Measurements from ENCODE around the gene FADS3. TPM values are rescaled to one million over a fixed set of nuclear protein-coding genes. Genes with fewer than 3 reads are reported as not detected.

The FADS3 gene
- total RNA-seq, 2 experiments from 2014 or later = 6.9 TPM

DNA sequence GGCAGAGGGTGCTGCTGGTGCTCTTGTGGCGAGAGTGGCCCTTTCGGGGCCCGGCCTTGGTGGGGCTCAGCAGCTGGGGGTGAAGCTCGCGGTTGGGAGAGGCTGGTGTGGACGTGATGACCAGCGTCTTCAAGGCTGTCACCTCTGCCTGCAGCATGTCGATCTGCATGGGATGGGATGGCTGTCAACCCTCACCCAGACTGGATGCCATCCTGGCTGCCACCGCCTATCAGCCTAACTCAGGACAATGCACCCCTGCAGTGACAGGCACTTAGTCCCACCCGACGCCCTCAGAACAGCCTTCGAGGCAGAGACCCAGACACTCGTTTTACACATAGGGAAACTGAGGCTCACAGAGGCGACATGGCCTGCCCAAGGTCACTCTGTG lies 15.2 kb upstream of the FADS3 start:
- Mint-ChIP-seq H3K9me3 (no peaks in the 10 kb centered on the region), H3K27ac (no peak overlapping the region), H3K27me3 (peaks cover 5% of the 10 kb centered on the region), H3K4me3 (no peak overlapping the region), H3K36me3 (ENCODE audit: low read depth) (no peaks in the 10 kb centered on the region), H3K4me1 (ENCODE audit: low read depth) (no peaks in the 10 kb centered on the region)
- Histone ChIP-seq H3K4me3 (ENCODE audit: low read length) (no peak overlapping the region), H3K9me3 (ENCODE audit: control insufficient read depth in 1 of 2, insufficient read depth in 1 of 2, low read length in 2 of 2) (no peaks in the 10 kb centered on the region), H3K4me1 (ENCODE audit: insufficient read depth, low read length) (peaks cover 3% of the 10 kb centered on the region), H3K27ac (ENCODE audit: low read depth in 1 of 2, low read length in 2 of 2) (no peak overlapping the region), H3K36me3 (ENCODE audit: insufficient read depth, low read length) (no peaks in the 10 kb centered on the region), H3K27me3 (ENCODE audit: control insufficient read depth in 1 of 2, insufficient read depth in 2 of 2, low read length in 2 of 2) (no peaks in the 10 kb centered on the region)
- TF ChIP-seq, protein P1, sequence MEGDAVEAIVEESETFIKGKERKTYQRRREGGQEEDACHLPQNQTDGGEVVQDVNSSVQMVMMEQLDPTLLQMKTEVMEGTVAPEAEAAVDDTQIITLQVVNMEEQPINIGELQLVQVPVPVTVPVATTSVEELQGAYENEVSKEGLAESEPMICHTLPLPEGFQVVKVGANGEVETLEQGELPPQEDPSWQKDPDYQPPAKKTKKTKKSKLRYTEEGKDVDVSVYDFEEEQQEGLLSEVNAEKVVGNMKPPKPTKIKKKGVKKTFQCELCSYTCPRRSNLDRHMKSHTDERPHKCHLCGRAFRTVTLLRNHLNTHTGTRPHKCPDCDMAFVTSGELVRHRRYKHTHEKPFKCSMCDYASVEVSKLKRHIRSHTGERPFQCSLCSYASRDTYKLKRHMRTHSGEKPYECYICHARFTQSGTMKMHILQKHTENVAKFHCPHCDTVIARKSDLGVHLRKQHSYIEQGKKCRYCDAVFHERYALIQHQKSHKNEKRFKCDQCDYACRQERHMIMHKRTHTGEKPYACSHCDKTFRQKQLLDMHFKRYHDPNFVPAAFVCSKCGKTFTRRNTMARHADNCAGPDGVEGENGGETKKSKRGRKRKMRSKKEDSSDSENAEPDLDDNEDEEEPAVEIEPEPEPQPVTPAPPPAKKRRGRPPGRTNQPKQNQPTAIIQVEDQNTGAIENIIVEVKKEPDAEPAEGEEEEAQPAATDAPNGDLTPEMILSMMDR (IDR thresholded peaks at IDR 0.05) = no peak
- ATAC-seq (ENCODE audit: poor library complexity) (no peak), DNase-seq (no peak)
- ChIA-PET POLR2A (no interaction called here), CTCF (interaction anchor here (1.1 kb wide), 1 partner anchor 41 kb away, joined by 3 read pairs; no protein-coding TSS in a partner anchor)
- intact Hi-C loops (cut with DNase I, micrococcal nuclease) = no loop called here

GRCh38 chr11:61905801-61906521 lies 14.6 kb upstream of the FADS3 start:
- Mint-ChIP-seq H3K9me3 (no peaks in the 10 kb centered on the region), H3K36me3 (ENCODE audit: low read depth) (no peaks in the 10 kb centered on the region), H3K4me3 (no peak overlapping the region), H3K27ac (no peak overlapping the region), H3K4me1 (ENCODE audit: low read depth) (no peaks in the 10 kb centered on the region), H3K27me3 (peaks cover 4% of the 10 kb centered on the region)
- no peak for ATAC-seq (ENCODE audit: poor library complexity)
- H3K4me1 ChIP-seq (ENCODE audit: insufficient read depth, low read length) = peaks cover 3% of the 10 kb centered on the region
- TF ChIP-seq, protein P1 (IDR thresholded peaks at IDR 0.05) = no peak
- H3K9me3 ChIP-seq (ENCODE audit: control insufficient read depth in 1 of 2, insufficient read depth in 1 of 2, low read length in 2 of 2) = no peaks in the 10 kb centered on the region
- POLR2A ChIA-PET = no interaction called here
- no peak for DNase-seq
- intact Hi-C loops (cut with DNase I, micrococcal nuclease) = no loop called here
- no peaks in the 10 kb centered on the region for H3K27me3 ChIP-seq (ENCODE audit: control insufficient read depth in 1 of 2, insufficient read depth in 2 of 2, low read length in 2 of 2)
- CTCF ChIA-PET = interaction anchor here (1.0 to 1.1 kb wide), 2 partner anchors 42 to 176 kb away, joined by 3 read pairs; no protein-coding TSS in a partner anchor
- H3K36me3 ChIP-seq (ENCODE audit: insufficient read depth, low read length) = no peaks in the 10 kb centered on the region
- no peak overlapping the region for H3K27ac ChIP-seq (ENCODE audit: low read depth in 1 of 2, low read length in 2 of 2)
- no peak overlapping the region for H3K4me3 ChIP-seq (ENCODE audit: low read length)

GRCh38 chr11:61905067-61905696 lies 13.8 kb upstream of the FADS3 start:
- Mint-ChIP-seq H3K9me3 (no peaks in the 10 kb centered on the region), H3K27me3 (no peaks in the 10 kb centered on the region), H3K36me3 (ENCODE audit: low read depth) (no peaks in the 10 kb centered on the region), H3K27ac (no peak overlapping the region), H3K4me1 (ENCODE audit: low read depth) (no peaks in the 10 kb centered on the region), H3K4me3 (no peak overlapping the region)
- ChIA-PET POLR2A (no interaction called here), CTCF (interaction anchor here (1.0 to 1.4 kb wide), 2 partner anchors 177 to 203 kb away, joined by 3 to 4 read pairs; no protein-coding TSS in a partner anchor)
- Histone ChIP-seq H3K36me3 (ENCODE audit: insufficient read depth, low read length) (no peaks in the 10 kb centered on the region), H3K4me3 (ENCODE audit: low read length) (no peak overlapping the region), H3K27ac (ENCODE audit: low read depth in 1 of 2, low read length in 2 of 2) (no peak overlapping the region), H3K9me3 (ENCODE audit: control insufficient read depth in 1 of 2, insufficient read depth in 1 of 2, low read length in 2 of 2) (no peaks in the 10 kb centered on the region), H3K4me1 (ENCODE audit: insufficient read depth, low read length) (peaks cover 3% of the 10 kb centered on the region), H3K27me3 (ENCODE audit: control insufficient read depth in 1 of 2, insufficient read depth in 2 of 2, low read length in 2 of 2) (no peaks in the 10 kb centered on the region)
- DNase-seq (no peak), ATAC-seq (ENCODE audit: poor library complexity) (no peak)
- intact Hi-C loops (cut with DNase I, micrococcal nuclease) = no loop called here
- TF ChIP-seq, protein P1 (IDR thresholded peaks at IDR 0.05) = no peak

Data from CD4-positive, alpha-beta T cell (primary cell).